ENCODE results near the gene CCL7. TPM values are rescaled to one million over a fixed set of nuclear protein-coding genes. Genes with fewer than 3 reads are reported as not detected.

Gene CCL7
- polyA plus RNA-seq, 3 donors: 0.25 to 0.38 TPM; not detected in 1

GRCh38 chr17:34318474-34318873 lies 48.5 kb downstream of the CCL7 start:
- TF ChIP-seq, protein P1, sequence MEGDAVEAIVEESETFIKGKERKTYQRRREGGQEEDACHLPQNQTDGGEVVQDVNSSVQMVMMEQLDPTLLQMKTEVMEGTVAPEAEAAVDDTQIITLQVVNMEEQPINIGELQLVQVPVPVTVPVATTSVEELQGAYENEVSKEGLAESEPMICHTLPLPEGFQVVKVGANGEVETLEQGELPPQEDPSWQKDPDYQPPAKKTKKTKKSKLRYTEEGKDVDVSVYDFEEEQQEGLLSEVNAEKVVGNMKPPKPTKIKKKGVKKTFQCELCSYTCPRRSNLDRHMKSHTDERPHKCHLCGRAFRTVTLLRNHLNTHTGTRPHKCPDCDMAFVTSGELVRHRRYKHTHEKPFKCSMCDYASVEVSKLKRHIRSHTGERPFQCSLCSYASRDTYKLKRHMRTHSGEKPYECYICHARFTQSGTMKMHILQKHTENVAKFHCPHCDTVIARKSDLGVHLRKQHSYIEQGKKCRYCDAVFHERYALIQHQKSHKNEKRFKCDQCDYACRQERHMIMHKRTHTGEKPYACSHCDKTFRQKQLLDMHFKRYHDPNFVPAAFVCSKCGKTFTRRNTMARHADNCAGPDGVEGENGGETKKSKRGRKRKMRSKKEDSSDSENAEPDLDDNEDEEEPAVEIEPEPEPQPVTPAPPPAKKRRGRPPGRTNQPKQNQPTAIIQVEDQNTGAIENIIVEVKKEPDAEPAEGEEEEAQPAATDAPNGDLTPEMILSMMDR (IDR thresholded peaks at IDR 0.05): peak; percentile 65
- intact Hi-C loops (cut with micrococcal nuclease): loop anchor here in 1 of 2 donors (10.0 kb wide), 1 partner anchor 64 kb away; the partner anchor contains the start of gene CCL2
- peaks cover 0 to 1% (median 0%) of the 10 kb centered on the region in 3 donors for H3K27me3 Mint-ChIP-seq (ENCODE audit: low read depth in 3 of 3)
- Histone ChIP-seq H3K9me3 (replicated peaks in 1 of 2; ENCODE audit: control insufficient read depth in 1 of 2, insufficient read depth in 1 of 2, low read length in 2 of 2) (no peaks in the 10 kb centered on the region), H3K4me2 (replicated peaks; ENCODE audit: extremely low read depth, low read length, poor library complexity, severe bottlenecking) (no peak overlapping the region), H3K36me3 (replicated peaks in 1 of 2; ENCODE audit: control insufficient read depth in 1 of 2, insufficient read depth in 2 of 2, low read length in 2 of 2) (no peaks in the 10 kb centered on the region), H3K4me1 (ENCODE audit: control insufficient read depth in 1 of 2, insufficient read depth in 2 of 2, low read length in 2 of 2) (peaks cover 36 to 38% of the 10 kb centered on the region in 2 donors), H3K79me2 (ENCODE audit: insufficient read depth, low read length) (no peaks in the 10 kb centered on the region), H2AFZ (ENCODE audit: insufficient read depth, low read depth, low read length, poor library complexity, severe bottlenecking) (no peak overlapping the region), H3K4me3 (replicated peaks in 1 of 3; ENCODE audit: low read depth in 2 of 3, low read length in 3 of 3) (no peak overlapping the region), H3K27me3 (ENCODE audit: control insufficient read depth in 2 of 2, insufficient read depth in 2 of 2, low read length in 2 of 2) (no peaks in the 10 kb centered on the region), H3K9ac (ENCODE audit: insufficient read depth, low read length, poor library complexity, severe bottlenecking) (no peak overlapping the region), H4K20me1 (ENCODE audit: insufficient read depth, low read length) (no peaks in the 10 kb centered on the region), H3K27ac (ENCODE audit: low read depth in 1 of 2, low read length in 2 of 2) (peak overlapping the region in 1 of 2 donors; percentile 16)
- peaks cover 0 to 3% of the 10 kb centered on the region in 2 donors for H3K36me3 Mint-ChIP-seq
- WGBS (ENCODE audit: insufficient coverage): no CpG with 5 or more reads among the region's 3 CpGs
- H3K9me3 Mint-ChIP-seq: peaks cover 0 to 3% (median 0%) of the 10 kb centered on the region in 7 donors
- peak overlapping the region in 3 of 7 donors; percentile 3 to 51 (median 13) for H3K27ac Mint-ChIP-seq
- no peak overlapping the region for H3K4me3 Mint-ChIP-seq
- peak in 2 of 3 donors; percentile 42 to 56 for DNase-seq
- peaks cover 41% of the 10 kb centered on the region for H3K4me1 Mint-ChIP-seq

DNA sequence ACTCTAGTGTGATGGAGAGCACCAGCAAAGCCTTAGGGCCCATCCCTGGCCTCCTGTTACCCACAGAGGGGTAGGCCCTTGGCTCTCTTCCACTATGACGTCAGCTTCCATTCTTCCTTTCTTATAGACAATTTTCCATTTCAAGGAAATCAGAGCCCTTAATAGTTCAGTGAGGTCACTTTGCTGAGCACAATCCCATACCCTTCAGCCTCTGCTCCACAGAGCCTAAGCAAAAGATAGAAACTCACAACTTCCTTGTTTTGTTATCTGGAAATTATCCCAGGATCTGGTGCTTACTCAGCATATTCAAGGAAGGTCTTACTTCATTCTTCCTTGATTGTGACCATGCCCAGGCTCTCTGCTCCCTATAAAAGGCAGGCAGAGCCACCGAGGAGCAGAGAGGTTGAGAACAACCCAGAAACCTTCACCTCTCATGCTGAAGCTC lies 49.0 kb downstream of the CCL7 start, which contains the start of gene CCL8:
Gene CCL8 (plus strand): TSS at position 397 of the 445 bp plus-strand sequence. CDS start 67 bp downstream, outside the sequence.
- Mint-ChIP-seq H3K36me3 (peaks cover 0 to 3% of the 10 kb centered on the region in 2 donors), H3K4me1 (peaks cover 35% of the 10 kb centered on the region), H3K27ac (peak within 1 kb of the TSS in 6 of 7 donors; percentile 3 to 51 (median 28)), H3K9me3 (peaks cover 0 to 6% (median 3%) of the 10 kb centered on the region in 7 donors), H3K4me3 (no peak within 1 kb of the TSS), H3K27me3 (ENCODE audit: low read depth in 3 of 3) (peaks cover 0 to 1% (median 0%) of the 10 kb centered on the region in 3 donors)
- H3K27ac ChIP-seq (ENCODE audit: low read depth in 1 of 2, low read length in 2 of 2): peak within 1 kb of the TSS in 1 of 2 donors; percentile 16
- H3K9ac ChIP-seq (ENCODE audit: insufficient read depth, low read length, poor library complexity, severe bottlenecking): no peak within 1 kb of the TSS
- no peak within 1 kb of the TSS for H3K4me3 ChIP-seq (replicated peaks in 1 of 3; ENCODE audit: low read depth in 2 of 3, low read length in 3 of 3)
- no peak within 1 kb of the TSS for H3K4me2 ChIP-seq (replicated peaks; ENCODE audit: extremely low read depth, low read length, poor library complexity, severe bottlenecking)
- no peaks in the 10 kb centered on the region for H3K27me3 ChIP-seq (ENCODE audit: control insufficient read depth in 2 of 2, insufficient read depth in 2 of 2, low read length in 2 of 2)
- TF ChIP-seq, protein P1 (IDR thresholded peaks at IDR 0.05): no peak
- no peaks in the 10 kb centered on the region for H3K79me2 ChIP-seq (ENCODE audit: insufficient read depth, low read length)
- intact Hi-C loops (cut with micrococcal nuclease): loop anchor here in 1 of 2 donors (10.0 kb wide), 1 partner anchor 64 kb away; the partner anchor contains the start of gene CCL2
- H3K36me3 ChIP-seq (replicated peaks in 1 of 2; ENCODE audit: control insufficient read depth in 1 of 2, insufficient read depth in 2 of 2, low read length in 2 of 2): no peaks in the 10 kb centered on the region
- DNase-seq: peak in 2 of 3 donors; percentile 16 to 47
- no peaks in the 10 kb centered on the region for H3K9me3 ChIP-seq (replicated peaks in 1 of 2; ENCODE audit: control insufficient read depth in 1 of 2, insufficient read depth in 1 of 2, low read length in 2 of 2)
- no peaks in the 10 kb centered on the region for H4K20me1 ChIP-seq (ENCODE audit: insufficient read depth, low read length)
- H3K4me1 ChIP-seq (ENCODE audit: control insufficient read depth in 1 of 2, insufficient read depth in 2 of 2, low read length in 2 of 2): peaks cover 30 to 32% of the 10 kb centered on the region in 2 donors
- H2AFZ ChIP-seq (ENCODE audit: insufficient read depth, low read depth, low read length, poor library complexity, severe bottlenecking): no peak within 1 kb of the TSS
- 16% methylated on average over 2 of the region's 2 CpGs for WGBS (ENCODE audit: insufficient coverage)

Other genes with a start within 250 kb of the CCL7 start
- 10 to 100 TPM in 2 of 3 donors, 1 to 10 TPM in 1; 1.4 to 44.9 (median 17.7) TPM for gene CCL2, start 14.9 kb upstream of the CCL7 start, polyA plus RNA-seq
- not detected for gene CCL11, start 15.5 kb downstream of the CCL7 start, polyA plus RNA-seq
- gene CCL8, start 49.2 kb downstream of the CCL7 start, polyA plus RNA-seq: 1 to 10 TPM in 1 of 3 donors, under 1 TPM in 2; 0.17 to 1.3 (median 0.98) TPM
- gene CCL13, start 86.3 kb downstream of the CCL7 start, polyA plus RNA-seq: not detected
- gene CCL1, start 93.0 kb downstream of the CCL7 start, polyA plus RNA-seq: not detected